SK-N-SH (cell line): Measurements from ENCODE around the gene ANKH.

Source experiments
- CTCF ChIP-seq: fragments of 200-600 bp; sonication (generic); IDR thresholded peaks from 2 replicates; pipeline ENCODE4 v1.6.1; 2017; ENCODE audit warnings: antibody characterized with exemption, mild to moderate bottlenecking, moderate library complexity
- GATA2 ChIP-seq: sonication (generic); formaldehyde crosslinking; IDR thresholded peaks from 2 replicates; pipeline ENCODE4 v1.5.0; 2020; ENCODE audit warnings: mild to moderate bottlenecking, missing genetic modification reagents

- no peak for TF ChIP-seq CTCF
- no peak for TF ChIP-seq GATA2 (CRISPR knock-in tag)
Measured at GRCh38 chr5:14748180-14748900, 123.2 kb downstream of the ANKH start.
